Erythroblast (primary cell): ENCODE measurements around the gene RPL18A.

Source experiments
- DNase-seq, 2 experiments: peaks; one replicate each; lab custom pipeline; 2025; lab: John Stamatoyannopoulos, UW
- GATA1 ChIP-seq: IDR thresholded peaks from 2 replicates; pipeline ENCODE4 v1.6.1; 2011; ENCODE audit warnings: low read depth, mild to moderate bottlenecking, control low read depth, low read length, moderate library complexity
- POLR2A ChIP-seq: IDR thresholded peaks from 2 replicates; pipeline ENCODE4 v1.6.1; 2011; ENCODE audit warnings: mild to moderate bottlenecking, low read length

RPL18A gene

DNA sequence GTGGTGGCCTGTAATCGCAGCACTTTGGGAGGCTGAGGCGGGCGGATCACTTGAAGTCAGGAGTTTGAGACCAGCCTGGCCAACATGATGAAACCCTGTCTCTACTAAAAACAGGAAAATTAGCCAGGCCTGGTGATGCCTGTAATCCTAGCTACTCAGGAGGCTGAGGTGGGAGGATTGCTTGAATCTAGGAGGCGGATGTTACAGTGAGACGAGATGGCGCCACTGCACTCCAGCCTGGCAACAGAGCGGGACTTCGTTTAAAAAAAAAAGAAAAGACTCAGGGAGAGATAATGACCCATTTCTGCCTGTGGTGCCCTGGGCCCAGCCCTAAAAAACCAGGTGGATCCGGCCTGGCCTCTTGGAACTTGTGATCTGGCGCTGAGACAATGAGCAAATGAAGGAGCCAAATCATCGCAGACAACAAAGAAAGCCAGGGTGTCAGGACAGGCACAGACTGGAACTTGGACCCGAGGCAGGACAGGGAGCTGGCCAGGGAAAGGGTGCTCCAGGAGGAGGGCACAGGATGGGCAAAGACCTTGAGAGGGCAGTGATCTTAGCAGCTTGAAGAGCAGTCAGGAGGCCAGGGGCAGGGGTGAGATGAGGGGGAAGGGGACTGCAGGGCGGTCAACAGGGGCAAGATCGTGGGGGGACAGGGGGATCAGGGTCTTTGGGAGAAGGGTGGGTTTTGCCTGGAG lies 11.0 kb upstream of the RPL18A start:
- DNase-seq: no peak
- TF ChIP-seq POLR2A (no peak), GATA1 (no peak)

DNA sequence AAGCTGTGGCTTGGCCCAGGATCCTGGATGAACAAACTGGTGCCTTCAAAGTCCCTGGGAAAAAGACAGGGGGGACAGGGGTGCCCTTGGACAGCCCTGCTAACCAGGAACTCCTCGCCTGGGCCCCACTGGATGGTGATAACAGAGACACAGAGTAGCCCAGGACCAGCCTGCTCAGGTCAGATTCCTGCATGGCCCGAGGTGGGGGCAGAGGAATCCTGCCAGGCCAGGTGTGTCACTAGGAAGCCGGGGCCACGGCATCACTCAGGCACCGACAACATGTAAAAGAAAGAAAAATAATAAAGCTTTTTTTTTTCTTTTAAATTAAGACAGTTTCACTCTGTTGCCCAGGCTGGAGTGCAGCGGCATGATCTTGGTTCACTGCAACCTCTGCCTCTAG lies 5.6 kb upstream of the RPL18A start:
- no peak for DNase-seq
- TF ChIP-seq GATA1 (no peak), POLR2A (no peak)

DNA sequence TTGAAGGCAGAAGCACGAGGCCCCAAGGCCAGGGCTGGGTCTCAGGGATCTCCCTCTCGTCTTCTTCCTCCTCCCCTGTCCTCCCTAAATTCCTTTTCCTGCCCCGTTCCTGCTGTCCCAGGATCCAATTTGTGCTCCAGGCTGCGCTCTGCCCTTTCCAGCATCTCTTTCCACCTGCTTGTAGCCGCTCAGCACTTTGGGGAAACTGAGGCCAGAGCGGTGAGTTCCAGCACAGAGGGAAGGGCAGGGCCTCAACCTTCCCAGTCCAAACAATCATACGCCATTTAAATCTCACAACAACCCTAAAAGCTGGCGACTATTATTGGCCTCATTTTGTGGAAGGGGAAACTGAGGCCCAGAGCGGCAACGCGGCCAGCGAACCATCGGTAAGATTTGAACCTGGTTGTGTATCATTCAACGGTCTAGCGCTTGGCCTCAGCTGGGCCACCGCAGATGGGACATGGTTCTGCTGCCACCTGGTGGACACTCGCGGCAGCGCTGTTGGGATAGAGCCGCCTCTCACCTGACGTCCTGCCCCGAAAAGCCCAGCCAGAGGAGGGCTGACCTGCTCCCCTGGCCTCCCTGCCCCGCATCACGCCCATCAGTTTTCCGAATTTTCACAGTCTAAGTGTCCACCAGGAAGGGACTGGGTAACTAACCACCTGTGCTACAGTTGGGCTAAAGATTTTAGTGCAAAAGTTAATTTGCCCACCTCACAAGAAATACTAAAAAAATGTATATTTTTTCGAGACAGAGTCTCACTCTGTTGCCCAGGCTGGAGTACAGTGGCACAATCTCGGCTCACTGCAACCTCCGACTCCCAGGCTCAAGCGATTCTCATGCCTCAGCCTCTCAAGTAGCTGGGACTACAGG lies 4.2 kb upstream of the RPL18A start:
- no peak for TF ChIP-seq POLR2A
- DNase-seq: peak; percentile 75 to 88

DNA sequence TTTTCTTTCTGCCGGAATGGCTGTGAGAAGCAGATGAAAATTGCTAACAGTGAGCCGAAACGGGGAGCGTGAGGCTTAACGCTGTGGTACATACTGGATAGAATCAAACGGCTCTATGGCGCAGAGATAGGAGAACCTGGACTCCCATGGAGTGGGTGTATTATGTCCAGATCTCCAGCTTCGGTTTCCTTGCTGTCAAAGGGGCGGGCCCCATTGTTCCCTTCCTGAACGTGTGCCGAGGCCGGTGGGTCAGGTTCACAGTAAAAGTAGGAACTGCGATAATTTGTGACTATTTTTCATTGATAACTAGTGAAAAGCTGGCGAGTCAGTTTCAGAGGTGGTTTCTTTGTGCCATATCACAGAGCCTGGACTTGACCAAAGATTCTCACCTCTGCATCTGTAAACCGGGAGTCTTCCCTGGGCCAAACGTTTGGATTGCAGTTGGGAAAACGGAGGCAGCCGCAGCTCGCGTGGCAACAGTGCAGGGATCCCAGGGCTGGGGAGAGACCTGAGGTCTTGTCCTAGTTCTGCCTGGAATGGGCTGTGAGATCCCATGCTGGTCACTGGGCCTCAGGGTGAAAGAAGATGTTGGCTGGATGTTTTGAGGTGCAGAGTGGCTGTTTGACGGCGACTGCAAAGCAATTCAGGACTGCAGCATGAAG lies 752 bp downstream of the RPL18A start:
- DNase-seq: no peak
- TF ChIP-seq POLR2A (no peak), GATA1 (no peak)

- DNase-seq: no peak
- no peak for TF ChIP-seq GATA1
- no peak for TF ChIP-seq POLR2A
Measured at GRCh38 chr19:17860993-17861360, 1.3 kb downstream of the RPL18A start.

GRCh38 chr19:17861542-17862402 lies 2.1 kb downstream of the RPL18A start:
- TF ChIP-seq POLR2A (no peak), GATA1 (no peak)
- no peak for DNase-seq

DNA sequence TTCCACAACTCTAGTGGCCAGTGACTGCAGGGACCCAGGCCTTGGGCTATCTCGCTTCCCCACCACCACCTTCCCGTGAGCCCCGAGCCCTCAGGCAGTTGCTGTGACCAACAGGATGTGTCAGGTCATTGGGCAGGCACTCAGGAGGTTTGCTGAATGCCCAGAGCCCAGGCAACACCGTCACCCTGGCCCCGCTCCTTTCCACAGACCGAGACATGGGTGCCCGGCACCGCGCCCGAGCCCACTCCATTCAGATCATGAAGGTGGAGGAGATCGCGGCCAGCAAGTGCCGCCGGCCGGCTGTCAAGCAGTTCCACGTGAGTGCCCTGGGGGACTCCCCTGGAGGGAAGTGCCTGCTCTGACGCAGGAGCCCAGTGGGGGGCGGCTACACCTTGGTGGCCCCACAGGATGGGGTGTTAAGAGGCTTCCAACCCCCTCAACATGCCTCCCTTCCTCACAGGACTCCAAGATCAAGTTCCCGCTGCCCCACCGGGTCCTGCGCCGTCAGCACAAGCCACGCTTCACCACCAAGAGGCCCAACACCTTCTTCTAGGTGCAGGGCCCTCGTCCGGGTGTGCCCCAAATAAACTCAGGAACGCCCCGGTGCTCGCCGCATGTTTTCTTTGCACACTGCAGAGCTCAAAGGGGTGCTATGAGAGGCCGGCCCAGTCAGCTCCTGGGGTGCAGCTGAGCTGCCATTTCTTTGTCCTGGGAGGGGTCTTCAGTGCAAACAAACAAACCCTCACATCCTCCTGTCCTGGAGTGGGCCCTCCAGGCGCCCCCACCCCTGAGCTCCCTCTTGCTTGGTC lies 3.2 kb downstream of the RPL18A start:
- no peak for DNase-seq
- TF ChIP-seq GATA1: no peak
- TF ChIP-seq POLR2A: peak; percentile 2

- DNase-seq: no peak
- TF ChIP-seq GATA1: no peak
- no peak for TF ChIP-seq POLR2A
Measured at GRCh38 chr19:17863520-17864182, 3.9 kb downstream of the RPL18A start.

DNA sequence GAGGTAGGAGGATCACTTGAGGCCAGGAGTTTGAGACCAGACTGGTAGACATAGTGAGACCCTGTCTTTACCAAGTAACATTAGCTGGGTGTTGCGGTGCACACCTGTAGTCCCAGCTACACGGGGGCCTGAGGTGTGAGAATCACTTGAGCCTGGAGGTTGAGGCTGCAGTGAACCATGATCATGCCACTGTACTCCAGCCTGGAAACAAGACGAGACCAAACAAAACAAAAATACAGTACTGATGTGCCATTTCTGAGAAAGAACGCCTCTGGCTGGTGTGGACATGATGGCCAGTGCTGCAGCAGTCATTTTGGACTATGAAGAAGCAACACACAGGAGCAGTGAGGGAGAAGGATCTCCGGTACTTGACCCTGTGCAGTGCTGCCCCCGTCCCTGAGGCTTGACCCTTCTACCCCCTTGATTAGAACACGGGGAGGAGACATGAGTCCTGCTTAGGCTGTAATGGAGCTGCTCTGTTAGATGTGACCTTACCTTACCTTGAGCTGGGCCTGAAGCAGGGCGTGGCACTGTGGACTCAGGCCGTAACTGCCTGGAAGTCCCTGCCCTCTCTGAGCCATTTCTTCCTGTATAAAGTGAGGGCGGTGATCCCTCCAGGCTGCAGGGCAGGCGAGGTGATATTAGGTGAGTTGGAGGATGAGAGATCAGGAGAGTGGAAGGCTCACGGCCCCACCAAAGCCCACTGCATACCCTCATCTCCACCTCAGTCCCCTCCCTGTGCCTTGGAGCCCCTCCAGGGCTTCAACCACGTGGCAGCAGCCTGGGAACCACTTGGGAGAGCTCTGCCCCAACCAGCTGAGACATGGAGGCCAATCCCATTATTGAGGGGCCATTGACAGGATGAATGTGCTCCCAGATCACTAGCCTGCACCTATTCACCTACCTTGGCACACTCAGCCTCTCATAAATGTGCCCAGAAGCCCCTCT lies 5.9 kb downstream of the RPL18A start:
- peak in 1 of 2 experiments; percentile 34 for DNase-seq
- TF ChIP-seq GATA1 (no peak), POLR2A (peak; percentile 61)

GRCh38 chr19:17866312-17866963 lies 6.7 kb downstream of the RPL18A start:
- DNase-seq: no peak
- no peak for TF ChIP-seq GATA1
- TF ChIP-seq POLR2A: no peak

DNA sequence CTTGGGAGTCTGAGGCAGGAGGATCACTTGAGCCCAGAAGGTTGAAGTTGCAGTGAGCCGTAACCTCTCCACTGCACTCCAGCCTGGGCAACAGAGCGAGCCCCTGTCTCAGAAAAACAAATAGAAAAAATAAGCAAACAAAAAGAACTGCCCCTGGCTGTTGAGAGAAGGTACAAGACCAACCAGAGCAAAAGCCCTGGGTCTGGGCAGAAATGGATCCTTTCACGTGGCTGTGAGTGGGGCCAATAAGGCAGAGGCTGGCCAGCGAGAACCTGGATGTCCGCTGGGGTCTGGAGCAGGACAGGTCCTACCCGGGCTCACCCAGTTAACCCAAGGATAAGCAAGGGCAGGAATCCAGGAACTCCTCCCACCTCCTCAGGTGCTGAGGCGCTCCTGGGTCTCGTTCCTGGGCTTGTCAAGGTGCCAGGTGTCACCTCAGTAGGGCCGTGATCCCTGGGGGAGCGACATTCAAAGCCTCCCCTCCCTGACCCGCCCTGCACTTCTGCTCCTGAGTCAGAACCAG lies 7.3 kb downstream of the RPL18A start:
- TF ChIP-seq GATA1: no peak
- no peak for TF ChIP-seq POLR2A

More for the DNA sequence above, 7.3 kb downstream of the RPL18A start:
- DNase-seq: no peak
